22Rv1 (cell line): ENCODE results near the gene ACOX3.

Experiments
- ZFX ChIP-seq: fragments of 450-650 bp; IDR thresholded peaks from 2 replicates; pipeline ENCODE4 v1.6.1; 2017; ENCODE audit warnings: antibody characterized with exemption, borderline replicate concordance
- TF ChIP-seq, protein P1 (sequence below): fragments of 450-650 bp; IDR thresholded peaks from 2 replicates; pipeline ENCODE4 v1.5.1; 2017; ENCODE audit warnings: mild to moderate bottlenecking

DNA sequence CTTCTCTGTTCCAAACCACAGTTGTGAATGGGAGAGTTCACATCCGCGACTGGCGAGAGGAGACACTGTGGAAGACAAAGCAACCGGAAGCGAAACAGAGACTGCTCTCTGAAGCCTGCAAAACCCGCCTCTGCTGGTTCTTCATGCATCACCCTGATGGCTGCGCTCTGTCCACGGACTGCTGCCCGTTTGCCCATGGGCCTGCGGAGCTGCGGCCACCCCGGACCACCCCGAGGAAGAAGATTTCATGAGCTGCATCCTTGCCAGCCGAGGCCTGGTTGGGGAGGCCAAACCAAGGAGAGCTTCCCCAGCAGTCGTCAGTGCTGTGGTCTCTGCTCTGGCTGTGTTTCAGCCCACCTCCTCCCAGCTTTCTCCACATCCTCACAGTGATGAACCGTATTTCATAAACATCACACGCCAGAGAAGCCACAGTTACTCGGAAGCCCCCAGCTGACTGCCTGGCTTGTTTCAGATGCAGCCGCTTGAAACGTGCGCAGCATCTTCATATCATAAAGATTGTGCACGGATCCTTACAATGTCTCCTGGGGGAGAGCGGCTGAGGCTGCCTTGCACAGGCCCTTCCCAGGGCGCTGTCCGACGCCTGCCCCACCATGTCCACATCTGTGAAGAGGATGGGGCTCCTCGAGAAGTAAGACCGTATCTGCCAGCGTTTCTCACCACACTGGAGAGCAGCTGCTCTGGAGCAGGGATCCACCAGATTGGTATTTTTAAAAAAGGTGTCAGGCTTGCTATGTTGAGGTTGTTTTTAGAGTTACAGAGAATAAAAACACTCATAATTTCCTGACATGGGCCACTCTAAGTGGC, 35.4 kb upstream of the ACOX3 start:
- TF ChIP-seq, protein P1, sequence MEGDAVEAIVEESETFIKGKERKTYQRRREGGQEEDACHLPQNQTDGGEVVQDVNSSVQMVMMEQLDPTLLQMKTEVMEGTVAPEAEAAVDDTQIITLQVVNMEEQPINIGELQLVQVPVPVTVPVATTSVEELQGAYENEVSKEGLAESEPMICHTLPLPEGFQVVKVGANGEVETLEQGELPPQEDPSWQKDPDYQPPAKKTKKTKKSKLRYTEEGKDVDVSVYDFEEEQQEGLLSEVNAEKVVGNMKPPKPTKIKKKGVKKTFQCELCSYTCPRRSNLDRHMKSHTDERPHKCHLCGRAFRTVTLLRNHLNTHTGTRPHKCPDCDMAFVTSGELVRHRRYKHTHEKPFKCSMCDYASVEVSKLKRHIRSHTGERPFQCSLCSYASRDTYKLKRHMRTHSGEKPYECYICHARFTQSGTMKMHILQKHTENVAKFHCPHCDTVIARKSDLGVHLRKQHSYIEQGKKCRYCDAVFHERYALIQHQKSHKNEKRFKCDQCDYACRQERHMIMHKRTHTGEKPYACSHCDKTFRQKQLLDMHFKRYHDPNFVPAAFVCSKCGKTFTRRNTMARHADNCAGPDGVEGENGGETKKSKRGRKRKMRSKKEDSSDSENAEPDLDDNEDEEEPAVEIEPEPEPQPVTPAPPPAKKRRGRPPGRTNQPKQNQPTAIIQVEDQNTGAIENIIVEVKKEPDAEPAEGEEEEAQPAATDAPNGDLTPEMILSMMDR, result no peak
- no peak for TF ChIP-seq ZFX
